GM18868 (cell line): ENCODE measurements around the gene ZNF384.

Experiments
- ATAC-seq: cut with Tn5 transposase; IDR thresholded peaks from one replicate; pipeline ENCODE4 v1.9.1; 2021; ENCODE audit warnings: mild to moderate bottlenecking, moderate library complexity; ENCODE audit not compliant: unreplicated experiment

Gene ZNF384

GRCh38 chr12:6699989-6700645 lies 10.9 kb upstream of the ZNF384 start:
- ATAC-seq, result no peak

GRCh38 chr12:6699259-6699988 lies 10.2 kb upstream of the ZNF384 start:
- no peak for ATAC-seq

DNA sequence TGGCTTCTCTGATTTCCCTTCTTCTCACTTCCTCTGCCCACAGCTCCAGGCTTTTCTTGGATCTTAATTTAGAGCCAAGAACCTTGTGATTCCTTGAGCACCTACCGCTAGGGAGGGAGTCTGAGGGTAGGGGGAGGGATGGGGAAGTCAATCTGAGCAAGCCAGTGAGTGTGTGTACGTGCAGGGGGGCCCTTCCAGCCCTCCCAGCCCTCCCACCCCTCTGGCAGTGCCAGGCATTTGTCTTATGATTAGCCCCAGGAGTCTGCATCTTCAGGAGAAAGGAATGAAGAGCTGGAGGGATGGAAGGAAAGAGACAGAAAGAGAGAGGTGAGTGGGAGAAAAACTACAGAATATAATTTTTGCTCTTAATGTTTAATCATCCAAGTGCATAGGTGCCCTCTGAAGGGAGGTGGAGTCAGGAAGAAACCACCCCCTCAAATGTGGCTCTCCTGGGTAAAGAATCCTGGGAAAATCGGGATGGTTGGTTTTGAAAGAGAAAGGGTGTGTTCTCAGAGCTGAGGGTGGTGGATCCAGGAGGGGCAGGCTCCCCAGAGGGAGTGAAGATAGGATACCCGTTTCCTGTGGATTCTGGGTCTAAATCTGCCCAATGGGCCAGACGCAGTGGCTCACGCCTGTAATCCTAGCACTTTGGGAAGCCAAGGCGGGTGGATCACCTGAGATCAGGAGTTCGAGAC lies 9.3 kb upstream of the ZNF384 start:
- ATAC-seq, result no peak

GRCh38 chr12:6697584-6698351 lies 8.6 kb upstream of the ZNF384 start:
- no peak for ATAC-seq

- peak; percentile 71 for ATAC-seq
Observed at GRCh38 chr12:6696690-6697583, 7.8 kb upstream of the ZNF384 start.

DNA sequence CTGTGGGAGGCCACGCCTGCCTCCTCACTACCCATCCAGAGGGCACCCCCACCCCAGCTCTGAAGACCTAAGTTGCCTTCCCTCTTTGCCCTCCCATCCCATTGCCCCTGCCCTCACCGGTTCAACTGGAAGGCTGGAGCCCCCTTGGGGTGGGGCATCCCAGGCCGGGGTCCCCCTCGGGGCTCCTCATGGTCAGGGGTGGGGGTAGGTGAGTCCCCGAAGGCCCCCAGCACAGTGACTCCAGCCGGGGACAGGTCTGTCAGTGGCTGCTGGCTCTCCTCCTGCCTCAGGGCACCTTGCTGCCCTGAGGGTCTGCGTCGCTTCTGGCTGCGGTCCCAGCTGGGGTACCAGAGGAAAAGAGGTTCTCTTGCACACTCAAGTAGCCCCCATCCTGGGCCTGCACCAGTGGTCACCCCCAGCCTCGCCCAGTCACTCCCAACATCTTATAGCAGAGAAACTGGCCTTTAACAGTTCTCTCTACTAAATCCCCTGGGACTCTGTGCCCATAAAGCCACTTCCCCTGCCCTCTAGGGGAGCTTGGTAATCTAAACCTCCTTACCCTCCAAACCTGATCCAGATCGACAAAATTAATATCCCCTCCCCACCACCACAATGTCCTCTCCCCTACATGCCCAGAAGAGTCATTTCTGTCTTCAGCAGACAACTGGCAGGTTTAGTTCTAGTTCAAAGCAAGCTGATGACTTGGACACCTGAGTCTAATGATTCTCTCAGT lies 6.3 kb upstream of the ZNF384 start:
- no peak for ATAC-seq

GRCh38 chr12:6694701-6695100 lies 5.5 kb upstream of the ZNF384 start:
- no peak for ATAC-seq

GRCh38 chr12:6693832-6694355 lies 4.7 kb upstream of the ZNF384 start:
- no peak for ATAC-seq

DNA sequence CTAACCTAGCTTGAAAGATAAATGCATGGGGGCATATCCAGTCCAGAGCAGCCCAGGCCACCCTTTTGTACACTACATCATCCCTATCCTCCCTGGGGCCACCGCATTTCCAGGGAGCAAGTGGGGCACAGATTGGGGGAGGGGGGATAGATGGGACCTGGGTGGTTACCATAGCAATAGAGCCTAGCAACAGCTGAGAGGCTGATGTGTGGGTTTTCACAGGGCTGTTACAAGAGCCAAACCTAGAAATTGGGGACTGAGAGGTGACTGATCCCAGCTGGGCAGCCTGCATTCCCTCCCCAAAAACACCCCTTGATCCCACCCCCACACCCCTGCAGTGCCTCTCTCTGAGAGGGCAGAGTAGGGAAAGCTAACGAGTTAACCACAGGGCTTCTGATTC lies 3.7 kb upstream of the ZNF384 start:
- no peak for ATAC-seq

GRCh38 chr12:6691473-6691872 lies 2.3 kb upstream of the ZNF384 start:
- no peak for ATAC-seq

DNA sequence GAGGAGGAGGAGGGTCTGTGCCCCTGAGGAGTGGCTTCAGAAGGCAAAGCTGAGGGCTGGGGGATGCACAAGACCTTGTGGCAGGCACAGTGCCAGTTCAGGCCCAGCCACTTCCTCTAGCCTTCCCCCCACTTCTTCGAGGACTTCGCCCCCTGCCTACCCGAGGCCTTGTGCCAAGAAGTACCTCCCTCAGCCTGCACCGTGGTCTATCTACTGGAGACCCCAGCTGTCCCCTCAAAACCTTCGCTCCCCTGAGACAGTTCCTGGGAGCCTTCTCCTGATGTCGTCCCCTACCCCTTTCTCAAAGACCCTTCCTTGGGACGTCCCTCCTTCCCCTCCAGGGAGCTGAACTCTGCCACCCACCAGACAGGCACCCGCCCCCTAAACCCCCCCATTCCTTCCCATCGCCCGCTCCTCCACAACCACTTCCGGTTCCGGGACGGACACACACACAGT lies 604 bp downstream of the ZNF384 start:
- no peak for ATAC-seq

GRCh38 chr12:6685814-6686213 lies 3.4 kb downstream of the ZNF384 start:
- ATAC-seq, result no peak

DNA sequence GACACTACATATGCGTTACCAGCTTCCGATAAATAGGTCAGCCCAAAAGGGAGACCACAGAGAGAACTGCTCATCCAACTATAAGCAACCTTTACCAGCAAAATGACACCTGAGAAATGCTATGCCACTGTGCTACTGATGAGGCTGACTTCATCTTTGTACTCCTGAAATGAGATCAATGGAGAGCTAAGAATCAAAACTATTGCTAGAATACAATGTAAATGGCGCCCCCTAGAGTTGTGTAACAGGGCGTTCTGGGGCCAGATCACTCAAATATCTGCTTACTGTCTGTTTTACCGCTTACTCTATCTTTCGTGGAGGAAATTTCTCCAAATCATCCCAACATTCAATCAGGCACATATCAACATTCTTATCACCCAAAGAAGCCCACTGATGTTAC lies 4.6 kb downstream of the ZNF384 start:
- no peak for ATAC-seq

DNA sequence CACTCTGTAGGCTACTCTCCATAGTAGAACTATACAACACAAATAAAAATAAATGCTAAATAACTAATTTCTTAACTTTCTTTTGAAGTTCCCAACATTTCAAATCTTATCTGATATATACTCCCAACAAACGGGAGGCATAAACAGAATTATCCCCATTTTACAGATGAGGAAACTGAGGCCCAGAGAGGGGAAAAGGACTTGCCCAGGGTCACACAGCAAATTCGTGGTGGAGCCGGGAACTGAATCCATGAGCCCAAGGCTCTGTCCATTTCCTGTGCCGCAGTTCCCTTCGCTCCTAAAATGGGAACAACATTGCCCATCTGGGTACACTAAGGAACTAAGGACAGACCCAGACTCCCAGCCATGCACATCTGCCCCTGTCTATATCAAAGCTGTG lies 12.2 kb downstream of the ZNF384 start:
- ATAC-seq, result no peak

DNA sequence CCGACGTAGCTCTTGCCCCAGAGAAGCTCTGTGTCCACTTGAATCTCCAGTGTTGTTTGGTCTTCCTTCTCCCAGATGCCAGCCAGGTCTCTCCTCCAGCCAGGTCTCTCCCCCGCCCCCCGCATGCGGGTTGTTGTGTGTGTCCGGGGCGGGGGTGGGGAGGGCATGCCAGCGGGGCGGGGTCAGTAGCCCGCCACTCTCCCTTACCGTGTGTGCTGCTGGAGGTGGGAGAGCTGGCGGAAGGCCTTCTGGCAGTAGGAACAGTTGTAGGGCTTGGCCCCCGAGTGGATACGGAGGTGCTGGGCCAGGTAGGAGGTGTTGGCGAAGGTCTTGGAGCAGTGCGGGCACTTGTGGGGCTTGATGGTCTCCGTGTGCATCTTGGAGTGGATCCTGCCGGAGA lies 17.0 kb downstream of the ZNF384 start:
- no peak for ATAC-seq

GRCh38 chr12:6667559-6668210 lies 21.5 kb downstream of the ZNF384 start:
- ATAC-seq, result no peak

DNA sequence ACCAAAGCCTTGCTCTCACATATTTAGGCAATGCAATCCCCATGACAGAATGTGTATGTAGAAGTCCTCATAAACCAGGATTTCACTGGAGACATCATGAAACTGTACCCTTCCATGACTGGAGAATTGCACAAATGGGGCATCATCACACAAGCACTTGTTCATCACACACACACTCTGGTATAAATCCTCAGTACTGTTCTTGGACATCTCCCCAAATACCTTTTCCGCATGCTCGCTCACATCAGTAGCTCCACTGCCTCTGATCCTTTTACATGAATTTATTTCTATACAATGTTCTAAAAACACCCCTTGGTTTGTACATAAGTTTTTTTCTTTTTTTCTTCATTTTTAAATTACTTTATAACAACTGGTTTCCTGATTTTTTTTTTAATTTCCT lies 23.0 kb downstream of the ZNF384 start:
- no peak for ATAC-seq

DNA sequence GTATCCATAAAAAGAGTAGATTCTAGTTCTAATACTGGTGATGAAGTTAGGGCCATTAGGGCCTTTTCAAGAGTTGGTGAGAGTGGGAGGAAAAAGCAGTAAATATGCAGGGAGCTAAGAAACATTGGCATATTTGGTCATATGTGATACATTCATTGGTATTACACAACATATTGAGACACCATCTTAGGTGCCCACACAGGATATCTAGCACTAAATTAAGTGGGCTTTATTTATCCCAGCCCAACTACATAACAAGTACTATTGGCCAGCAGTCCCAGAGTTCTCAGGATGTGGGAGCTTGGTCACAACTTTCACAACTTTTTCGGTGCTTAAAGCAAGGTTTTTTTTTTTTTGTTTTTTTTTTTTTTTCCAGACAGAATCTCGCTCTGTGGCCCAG lies 24.3 kb downstream of the ZNF384 start:
- ATAC-seq, result no peak
